PC-9 (cell line): ENCODE measurements around the gene ELP5. TPM values are rescaled to one million over a fixed set of nuclear protein-coding genes. Genes with fewer than 3 reads are reported as not detected.

Experiments used
- BruUV-seq: library from RNA; stranded (reverse); fragments of 400-500 nt; replicated peaks from 2 replicates; lab custom pipeline; 2021; lab: Mats Ljungman, UMichigan
- CTCF ChIA-PET: fragments of 300-600 bp; sonication (Branson Sonifier 250); formaldehyde crosslinking; loops from one replicate; lab custom pipeline; 2022; ENCODE audit warnings: antibody characterized with exemption; lab: Charles Lee
- POLR2A ChIA-PET: fragments of 300-600 bp; sonication (Branson Sonifier 250); formaldehyde crosslinking; loops from one replicate; lab custom pipeline; 2022; ENCODE audit warnings: antibody characterized with exemption; ENCODE audit not compliant: unreplicated experiment; lab: Charles Lee
- DNase-seq, 2 experiments: peaks; one replicate each; pipeline versions ENCODE4 v3.0.0 to v3.0.0-alpha.2; 2015 to 2022; ENCODE audit warnings: mixed read lengths in 1 of 2
- H2AFZ ChIP-seq: fragments of 200-600 bp; sonication (generic); 2 replicates; pipeline ENCODE4 v1.8.1; 2017; ENCODE audit warnings: antibody characterized with exemption
- H3F3A ChIP-seq: fragments of 200-600 bp; sonication (generic); 2 replicates; pipeline ENCODE4 v1.8.1; 2017; ENCODE audit warnings: antibody characterized with exemption, mild to moderate bottlenecking, low read depth; ENCODE audit not compliant: insufficient read depth
- H3K27ac ChIP-seq: fragments of 200-600 bp; sonication (generic); 2 replicates; pipeline ENCODE4 v1.6.1; 2016; ENCODE audit warnings: mixed run types
- H3K27me3 ChIP-seq: fragments of 200-600 bp; sonication (generic); 2 replicates; pipeline ENCODE4 v1.6.1; 2016; ENCODE audit warnings: low read depth, mixed run types; ENCODE audit not compliant: insufficient read depth
- H3K36me3 ChIP-seq: fragments of 200-600 bp; sonication (generic); 2 replicates; pipeline ENCODE4 v1.6.1; 2016; ENCODE audit warnings: low read depth, mixed run types
- H3K4me1 ChIP-seq: fragments of 200-600 bp; sonication (generic); replicated peaks from 2 replicates; pipeline ENCODE4 v1.6.1; 2016; ENCODE audit warnings: mixed run types; ENCODE audit not compliant: insufficient read depth
- H3K4me2 ChIP-seq: fragments of 200-600 bp; sonication (generic); 2 replicates; pipeline ENCODE4 v1.6.1; 2017; ENCODE audit warnings: mixed run types
- H3K4me3 ChIP-seq: fragments of 200-600 bp; sonication (generic); 2 replicates; pipeline ENCODE4 v1.6.1; 2016; ENCODE audit warnings: mixed run types
- H3K79me2 ChIP-seq: fragments of 200-600 bp; sonication (generic); 2 replicates; pipeline ENCODE4 v1.6.1; 2017; ENCODE audit warnings: low read depth, mixed run types
- H3K9me2 ChIP-seq: fragments of 200-600 bp; sonication (generic); 2 replicates; pipeline ENCODE4 v1.8.1; 2017; ENCODE audit warnings: mild to moderate bottlenecking; ENCODE audit not compliant: insufficient read depth
- H3K9me3 ChIP-seq: fragments of 200-600 bp; sonication (generic); 2 replicates; pipeline ENCODE4 v1.8.1; 2016; ENCODE audit warnings: low read depth; ENCODE audit not compliant: insufficient read depth
- H4K20me1 ChIP-seq: fragments of 200-600 bp; sonication (generic); 2 replicates; pipeline ENCODE4 v1.8.1; 2017; ENCODE audit not compliant: insufficient read depth
- EZH2 ChIP-seq: fragments of 200-600 bp; sonication (generic); IDR thresholded peaks from 2 replicates; pipeline ENCODE4 v1.8.0; 2017; ENCODE audit warnings: antibody characterized with exemption, low read depth
- intact Hi-C: fragments of 100-400 bp; cut with micrococcal nuclease; formaldehyde crosslinking; loops from one replicate; pipeline ENCODE4 v1.10.0; 2022; ENCODE audit not compliant: unreplicated experiment
- total RNA-seq: library from RNA; stranded (reverse); gene quantifications from 2 replicates; pipeline ENCODE4 v1.2.3, GENCODE V29; 2021
- TF ChIP-seq, protein P1 (sequence below): fragments of 200-600 bp; sonication (generic); conservative IDR thresholded peaks from 2 replicates; pipeline ENCODE4 v1.6.1; 2017; ENCODE audit warnings: mixed run types, antibody characterized with exemption, mild to moderate bottlenecking, moderate library complexity

Gene ELP5
- total RNA-seq, 1 experiment from 2014 or later, result 45.1 TPM

DNA sequence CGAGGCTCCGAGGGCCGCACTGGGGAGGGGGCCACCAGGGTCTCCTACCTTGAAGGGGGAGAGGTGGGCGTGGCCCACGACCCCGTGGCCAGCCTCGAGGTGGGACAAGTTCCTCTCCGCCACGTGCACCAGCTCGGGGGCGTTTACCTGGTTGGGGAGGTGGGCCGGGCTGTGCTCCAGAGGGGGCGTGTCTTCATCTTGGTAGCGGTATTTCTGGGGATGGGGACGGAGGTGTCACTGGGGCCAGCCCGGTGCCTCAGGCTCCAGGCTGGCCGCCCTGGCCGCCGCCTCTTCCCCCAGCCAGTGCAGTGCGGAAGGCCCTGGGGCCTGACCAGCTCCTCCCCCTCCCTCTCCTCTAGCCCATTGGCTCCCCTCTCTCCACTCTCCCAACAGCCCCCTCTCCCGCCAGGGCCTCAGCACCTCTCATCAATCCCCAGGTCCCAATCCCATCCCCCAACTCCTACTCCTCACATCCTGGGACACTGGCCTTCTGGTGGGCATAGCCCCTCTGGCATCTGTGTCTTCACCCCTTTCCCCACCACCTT is 43.9 kb upstream of the ELP5 start:
- Histone ChIP-seq H3K9me2 (no peaks in the 10 kb centered on the region), H3K27me3 (no peaks in the 10 kb centered on the region), H3K4me1 (no peaks in the 10 kb centered on the region), H4K20me1 (no peaks in the 10 kb centered on the region), H3K27ac (no peak overlapping the region), H3K9me3 (no peaks in the 10 kb centered on the region), H3K4me2 (no peak overlapping the region), H2AFZ (no peak overlapping the region), H3K79me2 (no peaks in the 10 kb centered on the region), H3K4me3 (no peak overlapping the region), H3K36me3 (no peaks in the 10 kb centered on the region), H3F3A (peaks cover 6% of the 10 kb centered on the region; the same call in 1 of the 2 replicates)
- intact Hi-C loops, result no loop called here
- TF ChIP-seq, protein P1, sequence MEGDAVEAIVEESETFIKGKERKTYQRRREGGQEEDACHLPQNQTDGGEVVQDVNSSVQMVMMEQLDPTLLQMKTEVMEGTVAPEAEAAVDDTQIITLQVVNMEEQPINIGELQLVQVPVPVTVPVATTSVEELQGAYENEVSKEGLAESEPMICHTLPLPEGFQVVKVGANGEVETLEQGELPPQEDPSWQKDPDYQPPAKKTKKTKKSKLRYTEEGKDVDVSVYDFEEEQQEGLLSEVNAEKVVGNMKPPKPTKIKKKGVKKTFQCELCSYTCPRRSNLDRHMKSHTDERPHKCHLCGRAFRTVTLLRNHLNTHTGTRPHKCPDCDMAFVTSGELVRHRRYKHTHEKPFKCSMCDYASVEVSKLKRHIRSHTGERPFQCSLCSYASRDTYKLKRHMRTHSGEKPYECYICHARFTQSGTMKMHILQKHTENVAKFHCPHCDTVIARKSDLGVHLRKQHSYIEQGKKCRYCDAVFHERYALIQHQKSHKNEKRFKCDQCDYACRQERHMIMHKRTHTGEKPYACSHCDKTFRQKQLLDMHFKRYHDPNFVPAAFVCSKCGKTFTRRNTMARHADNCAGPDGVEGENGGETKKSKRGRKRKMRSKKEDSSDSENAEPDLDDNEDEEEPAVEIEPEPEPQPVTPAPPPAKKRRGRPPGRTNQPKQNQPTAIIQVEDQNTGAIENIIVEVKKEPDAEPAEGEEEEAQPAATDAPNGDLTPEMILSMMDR, result no peak
- no peak for TF ChIP-seq EZH2
- CTCF ChIA-PET, result no interaction called here
- no TSS peak for BruUV-seq
- POLR2A ChIA-PET, result no interaction called here
- DNase-seq, result no peak

DNA sequence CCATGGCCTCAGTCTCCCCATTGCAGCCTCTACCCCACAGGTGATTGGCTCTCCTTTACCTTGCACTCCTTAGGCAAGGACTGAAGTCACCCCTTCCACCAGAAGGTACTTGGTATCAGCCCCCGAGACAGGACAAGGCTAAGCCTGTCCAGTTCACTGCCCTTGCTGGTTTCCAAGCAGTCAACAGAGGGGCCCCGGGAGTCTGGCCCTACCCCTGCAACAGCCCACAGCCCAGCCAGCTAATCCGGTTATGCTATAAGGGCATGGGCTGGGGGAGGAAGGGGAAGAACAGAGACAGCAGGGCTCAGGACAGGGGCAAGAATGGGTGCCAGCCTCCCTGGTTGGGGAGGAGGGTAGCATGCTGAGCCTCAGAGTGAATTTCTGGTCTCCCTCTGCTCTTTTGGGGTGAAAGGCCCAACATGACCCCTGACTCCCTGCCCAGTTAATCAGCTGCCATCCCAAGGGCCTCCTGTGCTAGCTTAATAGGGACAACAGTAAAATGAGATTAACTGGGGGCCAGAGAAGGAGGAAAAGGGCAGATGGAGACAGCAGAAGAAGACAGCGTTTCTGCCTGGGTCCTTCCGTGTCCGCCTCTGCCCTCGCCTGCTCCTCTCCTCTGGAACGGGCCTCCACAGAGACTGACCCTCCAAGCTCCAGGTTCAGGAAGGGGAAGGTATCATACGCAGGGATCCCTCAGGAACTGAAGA is 43.1 kb upstream of the ELP5 start:
- POLR2A ChIA-PET, result no interaction called here
- BruUV-seq, result no TSS peak
- DNase-seq, result no peak
- H3K4me3 ChIP-seq, result no peak overlapping the region
- intact Hi-C loops, result no loop called here
- H3K4me2 ChIP-seq, result no peak overlapping the region
- H3K27me3 ChIP-seq, result no peaks in the 10 kb centered on the region
- no peaks in the 10 kb centered on the region for H3K4me1 ChIP-seq
- H3K27ac ChIP-seq, result no peak overlapping the region
- no peaks in the 10 kb centered on the region for H4K20me1 ChIP-seq
- H3K79me2 ChIP-seq, result 0 out of 2 replicates have a peak, but pooled peaks cover 3% of the 10 kb centered on the region
- no peak overlapping the region for H2AFZ ChIP-seq
- H3K9me2 ChIP-seq, result no peaks in the 10 kb centered on the region
- CTCF ChIA-PET, result no interaction called here
- TF ChIP-seq EZH2, result no peak
- TF ChIP-seq, protein P1, result no peak
- no peaks in the 10 kb centered on the region for H3K36me3 ChIP-seq
- H3K9me3 ChIP-seq, result no peaks in the 10 kb centered on the region
- H3F3A ChIP-seq, result peaks cover 15% of the 10 kb centered on the region; the same call in 1 of the 2 replicates

DNA sequence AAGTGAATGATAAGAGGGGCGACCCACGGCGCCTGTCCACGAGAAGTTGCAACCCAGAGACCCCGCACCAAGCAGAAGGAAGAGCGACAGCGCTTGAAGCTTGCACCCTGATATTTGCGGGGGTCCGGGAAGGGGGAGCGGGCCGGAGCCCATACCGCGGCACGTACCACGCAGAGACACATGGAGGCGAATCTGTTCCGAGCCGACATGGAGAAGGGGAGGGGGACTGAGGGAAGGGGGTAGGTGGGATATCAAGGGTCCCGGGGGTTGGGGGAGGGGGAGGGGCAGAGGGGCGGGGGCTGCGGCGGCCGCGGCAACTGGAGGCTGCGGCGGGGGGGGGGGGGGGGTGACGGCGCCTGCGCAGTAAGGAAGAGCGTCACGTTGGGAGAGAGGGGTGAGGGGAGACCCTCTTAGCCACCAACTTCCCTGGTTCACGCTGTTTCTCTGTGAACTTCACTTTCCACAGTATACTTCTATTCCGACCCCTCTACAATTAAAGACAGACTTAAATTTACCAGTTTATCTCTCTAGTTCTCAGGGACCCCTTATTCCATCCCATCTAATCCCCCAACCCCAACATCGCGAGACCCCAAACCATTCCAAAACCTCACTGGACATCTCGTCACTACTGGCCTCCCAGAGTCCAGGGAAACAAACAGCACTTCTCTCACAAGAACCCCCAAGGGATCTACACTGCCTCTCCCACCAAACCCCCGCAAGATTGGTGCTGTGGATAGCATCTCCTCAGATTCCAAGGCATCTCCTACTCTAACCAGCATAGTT is 40.3 kb upstream of the ELP5 start:
- Histone ChIP-seq H3K4me2 (no peak overlapping the region), H3K27ac (no peak overlapping the region), H3K4me1 (peaks cover 8% of the 10 kb centered on the region), H3K36me3 (no peaks in the 10 kb centered on the region), H3K79me2 (0 out of 2 replicates have a peak, but pooled peaks cover 3% of the 10 kb centered on the region), H4K20me1 (no peaks in the 10 kb centered on the region), H2AFZ (no peak overlapping the region), H3F3A (peaks cover 21% of the 10 kb centered on the region; the same call in 1 of the 2 replicates), H3K9me2 (no peaks in the 10 kb centered on the region), H3K27me3 (no peaks in the 10 kb centered on the region), H3K4me3 (no peak overlapping the region), H3K9me3 (no peaks in the 10 kb centered on the region)
- no TSS peak for BruUV-seq
- TF ChIP-seq, protein P1, result no peak
- TF ChIP-seq EZH2, result no peak
- POLR2A ChIA-PET, result no interaction called here
- CTCF ChIA-PET, result no interaction called here
- DNase-seq, result no peak
- intact Hi-C loops, result no loop called here
